Measurements from ENCODE around the gene ARID1B.

DNA sequence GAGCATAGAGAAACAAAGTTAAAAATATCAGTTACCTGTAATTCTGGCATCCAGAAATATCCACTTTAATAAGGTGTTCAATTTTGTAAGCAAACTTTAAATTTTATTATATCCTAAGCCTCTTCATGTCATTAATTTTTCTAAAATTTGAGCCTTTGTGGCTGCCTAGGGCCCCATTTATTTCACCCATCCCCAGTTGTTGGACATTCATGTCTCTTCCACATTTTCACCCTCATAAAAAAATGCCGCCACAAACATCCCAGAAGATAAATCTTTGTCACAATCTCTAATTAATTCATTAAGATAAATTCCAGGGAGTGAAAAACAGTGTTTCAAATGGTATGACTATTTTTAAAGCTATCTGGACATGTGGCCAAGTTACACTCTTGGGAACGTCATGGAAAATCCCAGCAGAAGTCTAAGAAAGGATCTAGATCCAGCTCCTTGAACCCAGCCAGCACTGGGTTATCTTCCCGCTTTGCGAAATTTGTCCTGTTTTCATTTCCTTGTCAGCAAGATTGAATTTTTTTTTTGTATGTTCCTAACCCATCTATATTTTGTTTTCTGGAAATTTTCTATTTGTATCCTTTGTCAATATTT, 448.9 kb downstream of the ARID1B start:
- TF ChIP-seq, protein P1, sequence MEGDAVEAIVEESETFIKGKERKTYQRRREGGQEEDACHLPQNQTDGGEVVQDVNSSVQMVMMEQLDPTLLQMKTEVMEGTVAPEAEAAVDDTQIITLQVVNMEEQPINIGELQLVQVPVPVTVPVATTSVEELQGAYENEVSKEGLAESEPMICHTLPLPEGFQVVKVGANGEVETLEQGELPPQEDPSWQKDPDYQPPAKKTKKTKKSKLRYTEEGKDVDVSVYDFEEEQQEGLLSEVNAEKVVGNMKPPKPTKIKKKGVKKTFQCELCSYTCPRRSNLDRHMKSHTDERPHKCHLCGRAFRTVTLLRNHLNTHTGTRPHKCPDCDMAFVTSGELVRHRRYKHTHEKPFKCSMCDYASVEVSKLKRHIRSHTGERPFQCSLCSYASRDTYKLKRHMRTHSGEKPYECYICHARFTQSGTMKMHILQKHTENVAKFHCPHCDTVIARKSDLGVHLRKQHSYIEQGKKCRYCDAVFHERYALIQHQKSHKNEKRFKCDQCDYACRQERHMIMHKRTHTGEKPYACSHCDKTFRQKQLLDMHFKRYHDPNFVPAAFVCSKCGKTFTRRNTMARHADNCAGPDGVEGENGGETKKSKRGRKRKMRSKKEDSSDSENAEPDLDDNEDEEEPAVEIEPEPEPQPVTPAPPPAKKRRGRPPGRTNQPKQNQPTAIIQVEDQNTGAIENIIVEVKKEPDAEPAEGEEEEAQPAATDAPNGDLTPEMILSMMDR (IDR thresholded peaks at IDR 0.05; ENCODE audit: insufficient read depth, low read length, poor library complexity, severe bottlenecking) = no peak
- TF ChIP-seq EZH2phosphoT487 (conservative IDR thresholded peaks at IDR 0.05; ENCODE audit: low read length) = no peak
